Measurements from ENCODE around the gene PLG. TPM values are rescaled to one million over a fixed set of nuclear protein-coding genes. Genes with fewer than 3 reads are reported as not detected.
A peak's percentile ranks its signal among the peaks of the same experiment; 100 is the strongest.
"Not testable (repeated sequence)": the region's sequence is repeated elsewhere in the genome, so short reads cannot be mapped to it uniquely, and the experiment has no call there.

The PLG gene
- total and polyA plus RNA-seq, 3 experiments from 2014 or later = 0.33 TPM; not detected in 2

DNA sequence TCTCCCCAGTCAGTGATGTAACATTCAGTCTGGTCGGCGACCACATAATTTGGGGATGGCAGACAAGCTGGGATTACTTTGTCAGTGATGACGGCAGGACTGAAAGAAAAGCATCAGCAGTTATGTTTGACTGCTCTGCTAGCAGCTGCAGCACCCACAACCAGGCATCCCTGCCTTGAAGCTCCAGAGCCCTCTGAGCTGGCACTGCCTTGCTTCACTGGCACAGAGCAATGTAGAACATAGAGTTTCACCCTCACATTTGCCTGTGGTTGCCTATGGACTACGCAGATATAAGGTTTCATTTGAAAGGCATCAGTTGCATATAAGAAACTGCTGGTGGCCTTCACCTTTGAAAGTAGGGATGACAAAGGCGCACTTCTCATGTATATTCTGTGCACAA is 25.6 kb upstream of the PLG start:
- peaks cover 2 to 13% (median 5%) of the 10 kb centered on the region in 5 donors for H3K9me3 Mint-ChIP-seq
- DNase-seq; H3K27ac ChIP-seq (ENCODE audit: low read depth, low read length); H3K27me3 Mint-ChIP-seq; H3K36me3 Mint-ChIP-seq; H3K4me1 Mint-ChIP-seq; POLR2A ChIA-PET; H3K4me3 ChIP-seq (ENCODE audit: low read length); H3K4me1 ChIP-seq (ENCODE audit: insufficient read depth, low read length); H3K9me3 ChIP-seq (ENCODE audit: low read length); H3K27me3 ChIP-seq (ENCODE audit: insufficient read depth, low read length, poor library complexity, severe bottlenecking); CTCF ChIA-PET; H3K36me3 ChIP-seq (ENCODE audit: insufficient read depth, low read length); H3K4me3 Mint-ChIP-seq; H3K27ac Mint-ChIP-seq: not testable (repeated sequence)

GRCh38 chr6:160678230-160678629 is 23.8 kb upstream of the PLG start:
- no peak overlapping the region for H3K27ac Mint-ChIP-seq
- CTCF ChIA-PET = interaction anchor here (0.7 kb wide), 1 partner anchor 1441 kb away, joined by 5 read pairs; no protein-coding TSS in a partner anchor
- no peak overlapping the region for H3K4me3 ChIP-seq (ENCODE audit: low read length)
- DNase-seq = no peak
- no peaks in the 10 kb centered on the region for H3K27me3 ChIP-seq (ENCODE audit: insufficient read depth, low read length, poor library complexity, severe bottlenecking)
- no peaks in the 10 kb centered on the region for H3K36me3 ChIP-seq (ENCODE audit: insufficient read depth, low read length)
- peaks cover 0 to 1% of the 10 kb centered on the region in 2 donors for H3K27me3 Mint-ChIP-seq
- no peak overlapping the region for H3K4me3 Mint-ChIP-seq
- H3K27ac ChIP-seq (ENCODE audit: low read depth, low read length) = no peak overlapping the region
- no peaks in the 10 kb centered on the region for H3K36me3 Mint-ChIP-seq
- peaks cover 0 to 4% (median 0%) of the 10 kb centered on the region in 5 donors for H3K9me3 Mint-ChIP-seq
- H3K9me3 ChIP-seq (ENCODE audit: low read length) = no peaks in the 10 kb centered on the region
- H3K4me1 Mint-ChIP-seq = no peaks in the 10 kb centered on the region
- H3K4me1 ChIP-seq (ENCODE audit: insufficient read depth, low read length) = no peaks in the 10 kb centered on the region
- POLR2A ChIA-PET = no interaction called here

- Histone ChIP-seq H3K27me3 (ENCODE audit: insufficient read depth, low read length, poor library complexity, severe bottlenecking) (no peaks in the 10 kb centered on the region), H3K36me3 (ENCODE audit: insufficient read depth, low read length) (no peaks in the 10 kb centered on the region), H3K4me1 (ENCODE audit: insufficient read depth, low read length) (no peaks in the 10 kb centered on the region), H3K27ac (ENCODE audit: low read depth, low read length) (no peak overlapping the region), H3K9me3 (ENCODE audit: low read length) (no peaks in the 10 kb centered on the region), H3K4me3 (ENCODE audit: low read length) (no peak overlapping the region)
- Mint-ChIP-seq H3K36me3 (no peaks in the 10 kb centered on the region), H3K4me1 (no peaks in the 10 kb centered on the region), H3K4me3 (no peak overlapping the region), H3K27me3 (peaks cover 0 to 1% of the 10 kb centered on the region in 2 donors), H3K9me3 (no peaks in the 10 kb centered on the region), H3K27ac (no peak overlapping the region)
- POLR2A ChIA-PET = no interaction called here
- no peak for DNase-seq
- CTCF ChIA-PET = no interaction called here
Measured at GRCh38 chr6:160678744-160679401, 23.2 kb upstream of the PLG start.

GRCh38 chr6:160679402-160679769 is 22.7 kb upstream of the PLG start:
- CTCF ChIA-PET = no interaction called here
- Histone ChIP-seq H3K36me3 (ENCODE audit: insufficient read depth, low read length) (no peaks in the 10 kb centered on the region), H3K27ac (ENCODE audit: low read depth, low read length) (no peak overlapping the region), H3K27me3 (ENCODE audit: insufficient read depth, low read length, poor library complexity, severe bottlenecking) (no peaks in the 10 kb centered on the region), H3K9me3 (ENCODE audit: low read length) (no peaks in the 10 kb centered on the region), H3K4me3 (ENCODE audit: low read length) (no peak overlapping the region), H3K4me1 (ENCODE audit: insufficient read depth, low read length) (no peaks in the 10 kb centered on the region)
- Mint-ChIP-seq H3K27ac (no peak overlapping the region), H3K9me3 (no peaks in the 10 kb centered on the region), H3K4me1 (no peaks in the 10 kb centered on the region), H3K27me3 (peaks cover 0 to 1% of the 10 kb centered on the region in 2 donors), H3K4me3 (no peak overlapping the region), H3K36me3 (no peaks in the 10 kb centered on the region)
- POLR2A ChIA-PET = no interaction called here
- no peak for DNase-seq

DNA sequence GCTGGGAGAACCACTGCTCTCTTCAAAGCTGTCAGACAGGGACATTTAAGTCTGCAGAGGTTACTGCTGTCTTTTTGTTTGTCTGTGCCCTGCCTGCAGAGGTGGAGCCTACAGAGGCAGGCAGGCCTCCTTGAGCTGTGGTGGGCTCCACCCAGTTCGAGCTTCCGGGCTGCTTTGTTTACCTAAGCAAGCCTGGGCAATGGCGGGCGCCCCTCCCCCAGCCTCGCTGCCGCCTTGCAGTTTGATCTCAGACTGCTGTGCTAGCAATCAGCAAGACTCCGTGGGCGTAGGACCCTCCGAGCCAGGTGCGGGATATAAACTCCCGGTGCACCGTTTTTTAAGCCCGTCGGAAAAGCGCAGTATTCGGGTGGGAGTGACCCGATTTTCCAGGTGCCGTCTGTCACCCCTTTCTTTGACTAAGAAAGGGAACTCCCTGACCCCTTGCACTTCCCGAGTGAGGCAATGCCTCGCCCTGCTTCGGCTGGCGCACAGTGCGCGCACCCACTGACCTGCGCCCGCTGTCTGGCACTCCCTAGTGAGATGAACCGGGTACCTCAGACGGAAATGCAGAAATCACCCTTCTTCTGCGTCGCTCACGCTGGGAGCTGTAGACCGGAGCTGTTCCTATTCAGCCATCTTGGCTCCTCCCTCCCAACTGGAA is 16.8 kb upstream of the PLG start:
- CTCF ChIA-PET; H3K9me3 Mint-ChIP-seq; H3K4me1 Mint-ChIP-seq; H3K27me3 Mint-ChIP-seq; H3K27ac ChIP-seq (ENCODE audit: low read depth, low read length); H3K4me3 Mint-ChIP-seq; H3K27ac Mint-ChIP-seq; POLR2A ChIA-PET; H3K4me1 ChIP-seq (ENCODE audit: insufficient read depth, low read length); H3K9me3 ChIP-seq (ENCODE audit: low read length); H3K36me3 Mint-ChIP-seq; H3K4me3 ChIP-seq (ENCODE audit: low read length); DNase-seq; H3K27me3 ChIP-seq (ENCODE audit: insufficient read depth, low read length, poor library complexity, severe bottlenecking); H3K36me3 ChIP-seq (ENCODE audit: insufficient read depth, low read length): not testable (repeated sequence)

GRCh38 chr6:160685762-160686450 is 16.1 kb upstream of the PLG start:
- no peak for DNase-seq
- POLR2A ChIA-PET = no interaction called here
- H3K27me3 Mint-ChIP-seq = peaks cover 1 to 3% of the 10 kb centered on the region in 2 donors
- Histone ChIP-seq H3K36me3 (ENCODE audit: insufficient read depth, low read length) (no peaks in the 10 kb centered on the region), H3K4me3 (ENCODE audit: low read length) (no peak overlapping the region), H3K4me1 (ENCODE audit: insufficient read depth, low read length) (no peaks in the 10 kb centered on the region), H3K27me3 (ENCODE audit: insufficient read depth, low read length, poor library complexity, severe bottlenecking) (no peaks in the 10 kb centered on the region), H3K9me3 (ENCODE audit: low read length) (no peaks in the 10 kb centered on the region), H3K27ac (ENCODE audit: low read depth, low read length) (no peak overlapping the region)
- CTCF ChIA-PET = no interaction called here
- peak overlapping the region in 1 of 7 donors; percentile 66 for H3K4me3 Mint-ChIP-seq
- no peaks in the 10 kb centered on the region for H3K4me1 Mint-ChIP-seq
- H3K36me3 Mint-ChIP-seq = no peaks in the 10 kb centered on the region
- H3K9me3 Mint-ChIP-seq = no peaks in the 10 kb centered on the region
- no peak overlapping the region for H3K27ac Mint-ChIP-seq

GRCh38 chr6:160690458-160690857 is 11.6 kb upstream of the PLG start:
- Mint-ChIP-seq H3K4me1 (no peaks in the 10 kb centered on the region), H3K27ac (no peak overlapping the region), H3K9me3 (no peaks in the 10 kb centered on the region), H3K36me3 (no peaks in the 10 kb centered on the region), H3K27me3 (peaks cover 3% of the 10 kb centered on the region in 2 donors), H3K4me3 (no peak overlapping the region)
- H3K27me3 ChIP-seq (ENCODE audit: insufficient read depth, low read length, poor library complexity, severe bottlenecking) = no peaks in the 10 kb centered on the region
- no peaks in the 10 kb centered on the region for H3K4me1 ChIP-seq (ENCODE audit: insufficient read depth, low read length)
- no peak for DNase-seq
- H3K27ac ChIP-seq (ENCODE audit: low read depth, low read length) = no peak overlapping the region
- POLR2A ChIA-PET = no interaction called here
- no peaks in the 10 kb centered on the region for H3K36me3 ChIP-seq (ENCODE audit: insufficient read depth, low read length)
- H3K9me3 ChIP-seq (ENCODE audit: low read length) = no peaks in the 10 kb centered on the region
- H3K4me3 ChIP-seq (ENCODE audit: low read length) = no peak overlapping the region
- CTCF ChIA-PET = no interaction called here

- ChIA-PET POLR2A (no interaction called here), CTCF (no interaction called here)
- Histone ChIP-seq H3K9me3 (ENCODE audit: low read length) (no peaks in the 10 kb centered on the region), H3K36me3 (ENCODE audit: insufficient read depth, low read length) (no peaks in the 10 kb centered on the region), H3K4me3 (ENCODE audit: low read length) (no peak overlapping the region), H3K27ac (ENCODE audit: low read depth, low read length) (no peak overlapping the region), H3K27me3 (ENCODE audit: insufficient read depth, low read length, poor library complexity, severe bottlenecking) (no peaks in the 10 kb centered on the region), H3K4me1 (ENCODE audit: insufficient read depth, low read length) (no peaks in the 10 kb centered on the region)
- H3K4me1 Mint-ChIP-seq = no peaks in the 10 kb centered on the region
- H3K9me3 Mint-ChIP-seq = no peaks in the 10 kb centered on the region
- no peaks in the 10 kb centered on the region for H3K36me3 Mint-ChIP-seq
- H3K27me3 Mint-ChIP-seq = peaks cover 0 to 3% of the 10 kb centered on the region in 2 donors
- H3K27ac Mint-ChIP-seq = no peak overlapping the region
- DNase-seq = no peak
- H3K4me3 Mint-ChIP-seq = no peak overlapping the region
Measured at GRCh38 chr6:160691617-160692016, 10.4 kb upstream of the PLG start.

Measured in CD8-positive, alpha-beta memory T cell (primary cell).